ENCODE data around the gene AMPD2.

Gene AMPD2

GRCh38 chr1:109603229-109603628 is 16.4 kb upstream of the AMPD2 start:
- DNase-seq (ENCODE audit: low read depth): no peak
- H3K4me3 ChIP-seq (ENCODE audit: low read length): no peak overlapping the region
- no peak for TF ChIP-seq CTCF (conservative IDR thresholded peaks at IDR 0.05; ENCODE audit: low read depth, low read length)

GRCh38 chr1:109605381-109605780 is 14.3 kb upstream of the AMPD2 start:
- H3K4me3 ChIP-seq (ENCODE audit: low read length): no peak overlapping the region
- TF ChIP-seq CTCF (conservative IDR thresholded peaks at IDR 0.05; ENCODE audit: low read depth, low read length): no peak
- DNase-seq (ENCODE audit: low read depth): no peak

- DNase-seq (ENCODE audit: low read depth): no peak
- TF ChIP-seq CTCF (conservative IDR thresholded peaks at IDR 0.05; ENCODE audit: low read depth, low read length): no peak
- no peak overlapping the region for H3K4me3 ChIP-seq (ENCODE audit: low read length)
Measured at GRCh38 chr1:109609881-109610280, 9.8 kb upstream of the AMPD2 start.

GRCh38 chr1:109610609-109611307 is 8.9 kb upstream of the AMPD2 start:
- no peak overlapping the region for H3K4me3 ChIP-seq (ENCODE audit: low read length)

GRCh38 chr1:109611308-109611990 is 8.2 kb upstream of the AMPD2 start:
- no peak for DNase-seq (ENCODE audit: low read depth)
- TF ChIP-seq CTCF (conservative IDR thresholded peaks at IDR 0.05; ENCODE audit: low read depth, low read length): no peak
- no peak overlapping the region for H3K4me3 ChIP-seq (ENCODE audit: low read length)

More at GRCh38 chr1:109610609-109611307, 8.9 kb upstream of the AMPD2 start:
- no peak for TF ChIP-seq CTCF (conservative IDR thresholded peaks at IDR 0.05; ENCODE audit: low read depth, low read length)
- DNase-seq (ENCODE audit: low read depth): no peak

- no peak for TF ChIP-seq CTCF (conservative IDR thresholded peaks at IDR 0.05; ENCODE audit: low read depth, low read length)
- DNase-seq (ENCODE audit: low read depth): no peak
- H3K4me3 ChIP-seq (ENCODE audit: low read length): no peak overlapping the region
Measured at GRCh38 chr1:109613361-109614147, 6.1 kb upstream of the AMPD2 start.
